Superior temporal gyrus (tissue), 1 donor: Measurements from ENCODE around the gene PAPPA2.
A peak's percentile ranks its signal among the peaks of the same experiment; 100 is the strongest.
"Not testable (repeated sequence)": the region's sequence is repeated elsewhere in the genome, so short reads cannot be mapped to it uniquely, and the experiment has no call there.

Experiments
- DNase-seq: peaks from one replicate; pipeline ENCODE4 v3.0.0-alpha.2; 2016; ENCODE audit errors: extremely low spot score

Gene PAPPA2

GRCh38 chr1:176693697-176694329 lies 230.8 kb downstream of the PAPPA2 start:
- DNase-seq, result no peak

GRCh38 chr1:176694713-176695112 lies 231.7 kb downstream of the PAPPA2 start:
- peak; percentile 13 for DNase-seq

- no peak for DNase-seq
These were observed 233.1 kb downstream of the PAPPA2 start for GRCh38 chr1:176696109-176696508.

DNA sequence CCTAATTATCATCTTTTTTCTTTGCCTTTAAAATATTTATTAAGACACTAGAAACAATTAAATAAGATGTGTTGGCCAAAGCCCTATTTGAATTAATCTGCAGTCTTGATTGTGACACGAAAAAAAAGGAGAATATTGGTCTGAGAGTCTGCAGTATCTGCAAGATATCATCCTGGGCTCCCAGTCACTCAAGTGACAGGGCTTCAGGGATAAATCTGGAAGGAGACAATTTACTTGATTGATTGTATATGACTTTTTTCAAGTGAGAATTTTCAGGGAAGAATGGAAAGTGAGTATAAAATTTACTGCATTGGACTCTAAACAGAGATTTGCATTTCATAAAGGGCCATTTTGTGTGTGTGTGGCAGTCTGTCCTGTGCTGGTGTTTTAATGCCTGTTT lies 233.7 kb downstream of the PAPPA2 start:
- no peak for DNase-seq

- no peak for DNase-seq
These were observed 236.8 kb downstream of the PAPPA2 start for GRCh38 chr1:176699821-176700220.

DNA sequence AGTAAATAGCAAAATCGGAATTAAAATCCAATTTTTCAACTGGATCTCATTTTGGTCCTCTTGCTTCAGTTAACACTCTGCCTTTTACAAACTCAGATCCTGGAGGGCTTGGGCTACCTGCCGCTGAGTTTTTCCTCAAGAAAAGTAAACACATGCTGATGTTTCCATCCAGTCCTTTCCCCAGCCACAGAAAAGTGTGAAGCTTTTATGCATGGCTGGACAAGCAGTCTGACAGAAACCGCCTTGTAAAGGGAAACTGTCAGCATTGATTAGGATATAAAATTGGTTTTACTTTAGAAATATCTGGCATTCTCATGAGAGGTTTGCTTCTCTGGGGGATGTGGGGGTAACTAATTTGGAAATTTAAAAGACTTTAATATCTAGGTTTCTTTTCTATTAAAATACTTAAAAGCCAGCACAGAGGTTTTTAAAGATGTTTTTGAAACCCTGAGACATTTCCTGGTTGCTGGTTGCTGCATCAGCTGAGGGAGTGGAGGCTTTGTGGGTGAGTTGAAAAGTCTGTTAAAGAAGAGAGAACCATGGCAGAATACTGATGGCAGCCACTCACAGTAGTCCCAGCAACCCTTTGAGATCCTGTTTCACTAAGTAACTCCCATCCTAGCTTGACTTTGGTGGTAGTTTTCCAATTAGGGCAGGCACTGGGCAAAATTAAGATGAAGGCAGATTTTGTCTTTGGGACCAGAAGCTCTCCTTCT lies 238.3 kb downstream of the PAPPA2 start:
- no peak for DNase-seq

GRCh38 chr1:176702901-176703300 lies 239.9 kb downstream of the PAPPA2 start:
- no peak for DNase-seq

DNA sequence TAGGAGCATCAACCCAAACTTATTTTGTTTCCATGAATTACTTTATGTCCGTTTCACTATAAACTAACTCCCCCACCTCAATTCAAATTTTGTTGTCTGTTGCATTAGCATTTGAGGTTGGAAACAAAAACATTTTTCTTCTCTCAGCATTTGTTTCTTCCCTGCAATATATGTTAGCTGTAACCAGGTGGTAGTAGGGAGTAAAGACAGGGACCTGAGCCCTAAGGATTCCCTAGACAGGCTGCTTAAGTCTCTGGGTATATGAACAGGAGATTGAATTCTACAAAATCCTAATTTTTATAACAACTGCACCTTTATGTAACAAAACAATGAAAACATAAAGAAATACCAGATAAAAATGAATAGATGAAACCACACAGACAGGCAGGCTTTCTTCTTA lies 242.6 kb downstream of the PAPPA2 start:
- no peak for DNase-seq

GRCh38 chr1:176717066-176717750 lies 254.2 kb downstream of the PAPPA2 start:
- DNase-seq, result peak; percentile 33

- no peak for DNase-seq
These were observed 256.5 kb downstream of the PAPPA2 start for GRCh38 chr1:176719447-176719846.

DNA sequence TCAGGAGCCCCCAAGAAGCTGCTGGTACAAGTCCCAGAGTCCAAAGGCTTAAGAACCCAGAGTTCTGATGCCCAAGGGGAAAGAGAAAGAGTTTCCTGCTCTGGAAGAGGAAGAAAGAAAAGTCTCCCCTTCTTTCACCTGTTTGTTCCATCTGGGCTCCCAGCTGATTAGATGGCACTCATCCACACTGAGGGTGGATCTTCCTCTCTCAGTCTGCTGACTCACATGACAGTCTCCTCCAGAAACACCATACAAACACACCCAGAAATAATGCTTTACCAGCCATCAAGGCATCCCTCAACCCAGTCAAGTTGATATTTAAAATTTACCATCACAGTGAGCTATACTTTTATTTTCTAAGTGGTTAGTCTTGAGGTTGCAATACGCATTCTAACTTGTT lies 257.9 kb downstream of the PAPPA2 start:
- no peak for DNase-seq

GRCh38 chr1:176733661-176734060 lies 270.7 kb downstream of the PAPPA2 start:
- DNase-seq, result no peak

- no peak for DNase-seq
These were observed 272.2 kb downstream of the PAPPA2 start for GRCh38 chr1:176735201-176735600.

DNA sequence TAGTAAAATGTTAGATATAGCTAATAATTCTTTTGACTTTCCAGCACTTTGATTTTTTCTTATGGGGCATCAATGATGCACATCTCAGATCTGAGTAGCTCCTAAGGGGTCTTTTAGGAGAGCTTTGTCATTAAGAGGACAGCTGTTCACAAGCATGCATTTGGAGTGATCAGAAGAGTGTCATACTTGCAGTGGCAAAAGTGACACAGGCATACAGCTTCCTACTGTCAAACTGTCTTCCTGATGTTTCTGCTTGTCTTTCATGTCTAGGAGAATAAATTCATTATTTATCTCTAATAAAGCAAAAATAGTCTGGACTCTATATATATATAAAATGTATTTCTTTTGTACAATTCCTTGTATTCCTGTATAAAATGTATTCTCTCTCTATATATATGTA lies 273.0 kb downstream of the PAPPA2 start:
- DNase-seq, result no peak

- DNase-seq, result no peak
These were observed 278.2 kb downstream of the PAPPA2 start for GRCh38 chr1:176741181-176741580.

DNA sequence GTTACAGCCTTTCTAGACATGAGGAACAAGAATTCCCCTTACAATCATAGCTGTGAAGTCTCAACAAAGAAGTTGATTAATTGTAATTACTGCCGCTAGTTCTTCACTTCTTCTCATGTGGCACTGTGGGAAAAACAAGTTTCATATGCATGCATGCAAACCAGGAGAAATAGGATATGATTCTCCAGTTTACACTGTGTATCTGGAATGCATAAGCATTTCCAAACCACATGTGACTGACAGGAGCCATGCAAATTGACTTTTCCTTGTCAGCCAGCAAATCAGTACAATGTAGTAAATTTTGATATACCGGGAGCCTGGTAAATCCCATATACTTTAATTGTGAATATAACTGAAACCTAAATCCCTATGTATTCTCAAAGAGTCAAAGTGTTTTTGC lies 279.3 kb downstream of the PAPPA2 start:
- DNase-seq, result no peak

DNA sequence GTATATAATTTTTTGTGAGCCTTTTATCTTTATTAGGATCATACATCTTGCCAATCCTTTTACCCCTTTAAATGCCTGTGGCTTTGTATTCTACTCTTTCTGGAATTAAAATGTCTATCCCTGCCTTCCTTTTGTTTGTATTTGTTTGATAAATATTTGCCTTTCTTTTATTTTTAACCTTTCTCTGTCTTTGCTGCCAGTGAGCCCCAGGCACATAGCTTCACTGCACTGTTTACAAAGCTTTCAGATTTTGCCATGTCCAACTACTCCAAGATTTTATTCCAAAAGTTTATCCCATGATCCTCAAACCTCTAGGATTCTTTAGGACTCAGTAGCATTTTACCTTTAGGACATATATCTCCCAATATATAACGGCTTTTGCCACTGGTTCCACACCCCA lies 281.2 kb downstream of the PAPPA2 start:
- DNase-seq, result no peak

GRCh38 chr1:176745945-176746344 lies 283.0 kb downstream of the PAPPA2 start:
- DNase-seq, result no peak

- DNase-seq, result no peak
These were observed 289.5 kb downstream of the PAPPA2 start for GRCh38 chr1:176752505-176752904.

DNA sequence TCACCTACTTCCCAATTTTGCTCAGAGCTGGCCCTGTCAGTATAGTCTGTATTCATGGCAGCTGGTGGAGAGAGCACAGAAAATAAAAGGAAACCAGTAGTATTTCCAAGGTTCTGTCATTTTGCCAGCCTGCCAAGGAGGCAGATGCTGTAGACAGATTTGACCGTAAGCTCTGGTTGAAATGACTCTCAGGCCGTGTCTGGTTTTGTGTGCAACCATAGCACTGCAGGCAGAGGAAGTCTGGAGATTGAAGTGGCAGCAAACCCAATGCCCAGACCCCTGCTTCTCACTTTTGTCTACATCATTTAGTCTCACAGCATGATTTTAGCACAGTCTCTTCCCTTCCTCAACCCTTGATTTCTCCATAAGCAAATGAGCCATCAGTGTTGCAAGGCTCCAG lies 291.7 kb downstream of the PAPPA2 start:
- no peak for DNase-seq

DNA sequence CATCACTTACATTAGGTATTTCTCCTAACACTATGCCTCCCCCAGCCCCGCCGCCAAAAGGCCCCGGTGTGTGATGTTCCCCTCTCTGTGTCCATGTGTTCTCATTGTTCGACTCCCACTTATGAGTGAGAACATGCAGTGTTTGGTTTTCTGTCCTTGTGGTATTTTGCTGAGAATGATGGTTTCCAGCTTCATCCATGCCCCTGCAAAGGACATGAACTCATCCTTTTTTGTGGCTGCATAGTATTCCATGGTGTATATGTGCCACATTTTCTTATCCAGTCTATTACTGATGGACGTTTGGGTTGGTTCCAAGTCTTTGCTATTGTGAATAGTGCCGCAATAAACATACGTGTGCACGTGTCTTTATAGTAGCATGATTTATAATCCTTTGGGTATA lies 293.8 kb downstream of the PAPPA2 start:
- DNase-seq, result not testable (repeated sequence)

DNA sequence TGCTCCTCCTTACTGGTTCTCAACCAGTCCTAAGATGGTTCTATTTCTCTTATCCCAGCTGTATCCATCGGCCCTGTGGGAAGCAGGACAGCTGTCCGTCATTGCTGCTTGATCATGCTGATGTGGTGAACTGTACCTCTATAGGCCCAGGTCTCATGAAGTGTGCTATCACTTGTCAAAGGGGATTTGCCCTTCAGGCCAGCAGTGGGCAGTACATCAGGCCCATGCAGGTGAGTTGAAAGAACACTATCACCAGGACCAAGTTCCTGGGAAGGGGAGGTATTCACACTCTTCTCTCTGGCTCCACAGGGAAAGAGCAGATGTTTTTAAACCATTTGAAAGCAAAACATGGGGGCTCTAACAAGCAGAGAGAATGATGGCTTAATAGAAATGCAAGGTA lies 302.6 kb downstream of the PAPPA2 start:
- DNase-seq, result no peak

GRCh38 chr1:176766779-176767178 lies 303.8 kb downstream of the PAPPA2 start:
- DNase-seq, result no peak
